ENCODE measurements around the gene ZNF326. TPM values are rescaled to one million over a fixed set of nuclear protein-coding genes. Genes with fewer than 3 reads are reported as not detected.

The ZNF326 gene
- total RNA-seq, 1 donor from 2014 or later = 0.75 TPM

GRCh38 chr1:89959719-89960118 is 35.2 kb upstream of the ZNF326 start:
- Histone ChIP-seq H3K4me3 (no peak overlapping the region), H3K27ac (no peak overlapping the region), H3K4me1 (no peaks in the 10 kb centered on the region), H3K27me3 (no peaks in the 10 kb centered on the region), H3K36me3 (no peaks in the 10 kb centered on the region), H3K9me3 (no peaks in the 10 kb centered on the region)
- no peak for TF ChIP-seq CTCF (IDR thresholded peaks at IDR 0.05)
- DNase-seq (ENCODE audit: low spot score in 2 of 2) = no peak
- intact Hi-C loops (cut with DNase I) = no loop called here

- intact Hi-C loops (cut with DNase I) = no loop called here
- Histone ChIP-seq H3K4me1 (no peaks in the 10 kb centered on the region), H3K27ac (no peak overlapping the region), H3K4me3 (no peak overlapping the region), H3K9me3 (no peaks in the 10 kb centered on the region), H3K36me3 (no peaks in the 10 kb centered on the region), H3K27me3 (no peaks in the 10 kb centered on the region)
- no peak for DNase-seq (ENCODE audit: low spot score in 2 of 2)
- TF ChIP-seq CTCF (IDR thresholded peaks at IDR 0.05) = no peak
Measured at GRCh38 chr1:89962024-89962741, 32.7 kb upstream of the ZNF326 start.

- TF ChIP-seq CTCF (IDR thresholded peaks at IDR 0.05) = no peak
- Histone ChIP-seq H3K27me3 (no peaks in the 10 kb centered on the region), H3K36me3 (no peaks in the 10 kb centered on the region), H3K27ac (no peak overlapping the region), H3K4me3 (no peak overlapping the region), H3K4me1 (no peaks in the 10 kb centered on the region), H3K9me3 (no peaks in the 10 kb centered on the region)
- DNase-seq (ENCODE audit: low spot score in 2 of 2) = no peak
- intact Hi-C loops (cut with DNase I) = no loop called here
Measured at GRCh38 chr1:89962742-89963075, 32.2 kb upstream of the ZNF326 start.

- Histone ChIP-seq H3K36me3 (no peaks in the 10 kb centered on the region), H3K27ac (no peak overlapping the region), H3K27me3 (no peaks in the 10 kb centered on the region), H3K4me3 (no peak overlapping the region), H3K4me1 (no peaks in the 10 kb centered on the region), H3K9me3 (no peaks in the 10 kb centered on the region)
- intact Hi-C loops (cut with DNase I) = no loop called here
- no peak for TF ChIP-seq CTCF (IDR thresholded peaks at IDR 0.05)
- no peak for DNase-seq (ENCODE audit: low spot score in 2 of 2)
Measured at GRCh38 chr1:89965193-89965768, 29.6 kb upstream of the ZNF326 start.

GRCh38 chr1:89966656-89967055 is 28.3 kb upstream of the ZNF326 start:
- no peaks in the 10 kb centered on the region for H3K27me3 ChIP-seq
- no peaks in the 10 kb centered on the region for H3K4me1 ChIP-seq
- H3K4me3 ChIP-seq = no peak overlapping the region
- no peaks in the 10 kb centered on the region for H3K9me3 ChIP-seq
- no peak for DNase-seq (ENCODE audit: low spot score in 2 of 2)
- no peaks in the 10 kb centered on the region for H3K36me3 ChIP-seq
- intact Hi-C loops (cut with DNase I) = no loop called here
- no peak overlapping the region for H3K27ac ChIP-seq
- TF ChIP-seq CTCF (IDR thresholded peaks at IDR 0.05) = no peak
